OCI-LY3 (cell line): ENCODE measurements around the gene IRAG1.

ENCODE experiments used
- EZH2phosphoT487 ChIP-seq: fragments of 200-600 bp; shearing (Covaris generic); IDR thresholded peaks from 2 replicates; pipeline ENCODE4 v1.6.1; 2018; ENCODE audit warnings: antibody characterized with exemption, mixed run types, low read depth
- TF ChIP-seq, protein P1 (sequence below): fragments of 200-600, 300-600 bp; sonication (generic); IDR thresholded peaks from 2 replicates; pipeline ENCODE4 v1.5.1; 2014; ENCODE audit warnings: antibody characterized with exemption, low read length, low read depth

GRCh38 chr11:10730151-10730550, 36.6 kb upstream of the IRAG1 start:
- TF ChIP-seq, protein P1, sequence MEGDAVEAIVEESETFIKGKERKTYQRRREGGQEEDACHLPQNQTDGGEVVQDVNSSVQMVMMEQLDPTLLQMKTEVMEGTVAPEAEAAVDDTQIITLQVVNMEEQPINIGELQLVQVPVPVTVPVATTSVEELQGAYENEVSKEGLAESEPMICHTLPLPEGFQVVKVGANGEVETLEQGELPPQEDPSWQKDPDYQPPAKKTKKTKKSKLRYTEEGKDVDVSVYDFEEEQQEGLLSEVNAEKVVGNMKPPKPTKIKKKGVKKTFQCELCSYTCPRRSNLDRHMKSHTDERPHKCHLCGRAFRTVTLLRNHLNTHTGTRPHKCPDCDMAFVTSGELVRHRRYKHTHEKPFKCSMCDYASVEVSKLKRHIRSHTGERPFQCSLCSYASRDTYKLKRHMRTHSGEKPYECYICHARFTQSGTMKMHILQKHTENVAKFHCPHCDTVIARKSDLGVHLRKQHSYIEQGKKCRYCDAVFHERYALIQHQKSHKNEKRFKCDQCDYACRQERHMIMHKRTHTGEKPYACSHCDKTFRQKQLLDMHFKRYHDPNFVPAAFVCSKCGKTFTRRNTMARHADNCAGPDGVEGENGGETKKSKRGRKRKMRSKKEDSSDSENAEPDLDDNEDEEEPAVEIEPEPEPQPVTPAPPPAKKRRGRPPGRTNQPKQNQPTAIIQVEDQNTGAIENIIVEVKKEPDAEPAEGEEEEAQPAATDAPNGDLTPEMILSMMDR: no peak
- no peak for TF ChIP-seq EZH2phosphoT487
